CD14-positive monocyte (primary cell): Measurements from ENCODE around the gene SMYD4. TPM values are rescaled to one million over a fixed set of nuclear protein-coding genes. Genes with fewer than 3 reads are reported as not detected.
"Not testable (repeated sequence)": the region's sequence is repeated elsewhere in the genome, so short reads cannot be mapped to it uniquely, and the experiment has no call there.

Experiments
- DNase-seq, 3 donors: peaks; one replicate each; pipeline ENCODE4 v3.0.0-alpha.2; 2011 to 2022
- H2AFZ ChIP-seq: 2 replicates; pipeline ENCODE4 v1.6.0; 2012; ENCODE audit warnings: mild to moderate bottlenecking, low read depth, low read length, inconsistent platforms; ENCODE audit not compliant: insufficient read depth, poor library complexity, severe bottlenecking
- H3K27ac ChIP-seq, 2 donors: 1 replicate in 1 of 2; 2 replicates in 1 of 2; pipeline ENCODE4 v1.5.1; 2012 to 2013; ENCODE audit warnings: low read length in 2 of 2, control low read depth in 1 of 2, inconsistent platforms in 1 of 2, low read depth in 1 of 2, mild to moderate bottlenecking in 1 of 2
- H3K27me3 ChIP-seq, 2 donors: one replicate each; pipeline versions ENCODE4 v1.6.0 to v1.6.1; 2011 to 2013; ENCODE audit warnings: low read length in 2 of 2; ENCODE audit not compliant: control insufficient read depth in 2 of 2, insufficient read depth in 2 of 2
- H3K36me3 ChIP-seq, 2 donors: replicated peaks in 1 of 2; 1 replicate in 1 of 2; 2 replicates in 1 of 2; pipeline versions ENCODE4 v1.5.1 to v1.6.1; 2012 to 2013; ENCODE audit warnings: low read length in 2 of 2, control low read depth in 1 of 2, inconsistent platforms in 1 of 2, mild to moderate bottlenecking in 1 of 2; ENCODE audit not compliant: insufficient read depth in 2 of 2, control insufficient read depth in 1 of 2
- H3K4me1 ChIP-seq, 2 donors: 1 replicate in 1 of 2; 2 replicates in 1 of 2; pipeline versions ENCODE4 v1.5.1 to v1.6.1; 2012 to 2013; ENCODE audit warnings: low read length in 2 of 2, control low read depth in 1 of 2, inconsistent platforms in 1 of 2, mild to moderate bottlenecking in 1 of 2, moderate library complexity in 1 of 2; ENCODE audit not compliant: insufficient read depth in 2 of 2, control insufficient read depth in 1 of 2
- H3K4me2 ChIP-seq: replicated peaks from 2 replicates; pipeline ENCODE3; 2012; ENCODE audit warnings: low read length, moderate library complexity, mild to moderate bottlenecking; ENCODE audit not compliant: poor library complexity, severe bottlenecking; ENCODE audit errors: extremely low read depth
- H3K4me3 ChIP-seq, 3 experiments: fragments of 200-600 bp in 1 of 3; sonication (generic) in 1 of 3; replicated peaks in 1 of 3; 1 replicate in 2 of 3; 2 replicates in 1 of 3; pipeline ENCODE4 v1.5.1; 2011 to 2013; ENCODE audit warnings: low read length in 3 of 3, mild to moderate bottlenecking in 3 of 3, control low read depth in 2 of 3, low read depth in 2 of 3, inconsistent platforms in 1 of 3, moderate library complexity in 1 of 3
- H3K79me2 ChIP-seq: 2 replicates; pipeline ENCODE4 v1.6.0; 2012; ENCODE audit warnings: mild to moderate bottlenecking, control low read depth, inconsistent platforms, low read length, moderate library complexity; ENCODE audit not compliant: insufficient read depth
- H3K9ac ChIP-seq: 2 replicates; pipeline ENCODE4 v1.6.0; 2017; ENCODE audit warnings: low read length, mild to moderate bottlenecking; ENCODE audit not compliant: insufficient read depth, poor library complexity, severe bottlenecking
- H3K9me3 ChIP-seq, 2 donors: replicated peaks in 1 of 2; 1 replicate in 1 of 2; 2 replicates in 1 of 2; pipeline versions ENCODE4 v1.5.1 to v1.6.1; 2012 to 2013; ENCODE audit warnings: low read length in 2 of 2, control low read depth in 1 of 2; ENCODE audit not compliant: control insufficient read depth in 1 of 2, insufficient read depth in 1 of 2
- H4K20me1 ChIP-seq: 2 replicates; pipeline ENCODE4 v1.6.0; 2012; ENCODE audit warnings: mild to moderate bottlenecking, low read length, control low read depth, moderate library complexity; ENCODE audit not compliant: insufficient read depth
- H3K27ac Mint-ChIP-seq, 7 donors: one replicate each; pipeline ENCODE4 v1.8.0; 2020; ENCODE audit warnings: mild to moderate bottlenecking in 7 of 7, mixed read lengths in 7 of 7, moderate library complexity in 6 of 7, inconsistent platforms in 2 of 7
- H3K27me3 Mint-ChIP-seq, 3 donors: one replicate each; pipeline ENCODE4 v1.8.0; 2021 to 2022; ENCODE audit warnings: low read depth in 3 of 3, mild to moderate bottlenecking in 3 of 3, mixed read lengths in 3 of 3, moderate library complexity in 3 of 3, inconsistent platforms in 1 of 3
- H3K36me3 Mint-ChIP-seq, 2 donors: one replicate each; pipeline ENCODE4 v1.8.0; 2020; ENCODE audit warnings: mixed read lengths in 2 of 2, inconsistent platforms in 1 of 2, mild to moderate bottlenecking in 1 of 2
- H3K4me1 Mint-ChIP-seq: one replicate; pipeline ENCODE4 v1.8.0; 2020; ENCODE audit warnings: mild to moderate bottlenecking, mixed read lengths
- H3K4me3 Mint-ChIP-seq, 2 donors: one replicate each; pipeline ENCODE4 v1.8.0; 2020; ENCODE audit warnings: mild to moderate bottlenecking in 2 of 2, mixed read lengths in 2 of 2, moderate library complexity in 1 of 2
- H3K9me3 Mint-ChIP-seq, 7 donors: one replicate each; pipeline ENCODE4 v1.8.0; 2020 to 2022; ENCODE audit warnings: mixed read lengths in 7 of 7, mild to moderate bottlenecking in 6 of 7, moderate library complexity in 6 of 7, inconsistent platforms in 2 of 7
- CTCF ChIP-seq: fragments of 200-600 bp; IDR thresholded peaks from one replicate; pipeline ENCODE4 v1.8.0; 2022; ENCODE audit warnings: antibody characterized with exemption, mild to moderate bottlenecking
- WGBS: methylation state at CpG from one replicate; pipeline ENCODE4 v1.1.5; 2013; ENCODE audit warnings: missing lambda C conversion rate; ENCODE audit not compliant: insufficient coverage; 5-methylcytosine and 5-hydroxymethylcytosine counted together
- intact Hi-C, 2 donors: fragments of 100-400 bp; cut with micrococcal nuclease; formaldehyde crosslinking; loops; one replicate each; pipeline versions ENCODE4 v1.15.0 to v1.15.1; 2023
- polyA plus RNA-seq, 3 donors: library from polyadenylated mRNA; depleted of rRNA in 1 of 3; unstranded in 2 of 3; stranded (reverse) in 1 of 3; fragments of 300-500 nt in 2 of 3; fragments of >200 nt in 1 of 3; fragmentation: Illumina TruSeq in 2 of 3; gene quantifications; 1 replicate in 2 of 3; 2 replicates in 1 of 3; pipeline ENCODE4 v1.2.3, GENCODE V29; 2012 to 2021

The SMYD4 gene
- polyA plus RNA-seq, 3 donors, result 3.2 to 7.6 (median 6.1) TPM

GRCh38 chr17:1800712-1801111, 29.0 kb downstream of the SMYD4 start:
- DNase-seq, result no peak
- no peak for TF ChIP-seq CTCF
- intact Hi-C loops, result no loop called here
- H3K27ac Mint-ChIP-seq, result peak overlapping the region in 1 of 7 donors; percentile 50
- Histone ChIP-seq H3K4me2 (no peak overlapping the region), H3K36me3 (peaks cover 27 to 48% of the 10 kb centered on the region in 2 donors), H3K27ac (no peak overlapping the region), H3K4me1 (no peaks in the 10 kb centered on the region), H3K9ac (no peak overlapping the region), H3K9me3 (no peaks in the 10 kb centered on the region), H3K79me2 (peaks cover 8% of the 10 kb centered on the region), H3K4me3 (no peak overlapping the region), H4K20me1 (no peaks in the 10 kb centered on the region), H2AFZ (no peak overlapping the region), H3K27me3 (no peaks in the 10 kb centered on the region)
- peaks cover 0 to 2% (median 0%) of the 10 kb centered on the region in 3 donors for H3K27me3 Mint-ChIP-seq
- H3K9me3 Mint-ChIP-seq, result no peaks in the 10 kb centered on the region
- 96% methylated on average over 3 of the region's 4 CpGs for WGBS
- peaks cover 47 to 64% of the 10 kb centered on the region in 2 donors for H3K36me3 Mint-ChIP-seq
- H3K4me1 Mint-ChIP-seq, result no peaks in the 10 kb centered on the region
- no peak overlapping the region for H3K4me3 Mint-ChIP-seq

GRCh38 chr17:1800240-1800639, 29.5 kb downstream of the SMYD4 start:
- peaks cover 0 to under 1% (median 0%) of the 10 kb centered on the region in 7 donors for H3K9me3 Mint-ChIP-seq
- Histone ChIP-seq H3K4me3 (no peak overlapping the region), H3K27me3 (no peaks in the 10 kb centered on the region), H3K4me1 (no peaks in the 10 kb centered on the region), H3K36me3 (peaks cover 27 to 47% of the 10 kb centered on the region in 2 donors), H3K9me3 (no peaks in the 10 kb centered on the region), H4K20me1 (no peaks in the 10 kb centered on the region), H2AFZ (no peak overlapping the region), H3K27ac (no peak overlapping the region), H3K9ac (no peak overlapping the region), H3K79me2 (peaks cover 8% of the 10 kb centered on the region), H3K4me2 (no peak overlapping the region)
- TF ChIP-seq CTCF, result no peak
- H3K27me3 Mint-ChIP-seq, result peaks cover 0 to 2% (median 0%) of the 10 kb centered on the region in 3 donors
- no peak for DNase-seq
- peaks cover 46 to 64% of the 10 kb centered on the region in 2 donors for H3K36me3 Mint-ChIP-seq
- H3K4me3 Mint-ChIP-seq, result no peak overlapping the region
- intact Hi-C loops, result no loop called here
- H3K27ac Mint-ChIP-seq, result no peak overlapping the region
- WGBS, result 97% methylated on average over 5 of the region's 7 CpGs
- H3K4me1 Mint-ChIP-seq, result no peaks in the 10 kb centered on the region

GRCh38 chr17:1797846-1798245, 31.9 kb downstream of the SMYD4 start:
- 100% methylated on average over 5 of the region's 8 CpGs for WGBS
- not testable (repeated sequence) for H3K4me1 Mint-ChIP-seq, H3K4me3 Mint-ChIP-seq

More at GRCh38 chr17:1797846-1798245, 31.9 kb downstream of the SMYD4 start:
- H4K20me1 ChIP-seq, H3K27me3 Mint-ChIP-seq, DNase-seq, intact Hi-C loops, H3K9me3 Mint-ChIP-seq, H3K4me1 ChIP-seq, H3K4me3 ChIP-seq, H3K27me3 ChIP-seq, H2AFZ ChIP-seq, H3K9me3 ChIP-seq, H3K27ac Mint-ChIP-seq, H3K4me2 ChIP-seq, H3K9ac ChIP-seq, H3K27ac ChIP-seq, H3K79me2 ChIP-seq: not testable (repeated sequence)
- peaks cover 30 to 46% of the 10 kb centered on the region in 2 donors for H3K36me3 Mint-ChIP-seq
- peaks cover 17 to 29% of the 10 kb centered on the region in 2 donors for H3K36me3 ChIP-seq
